Hepatocyte (in vitro differentiated cells): Measurements from ENCODE around the gene PCNX3. TPM values are rescaled to one million over a fixed set of nuclear protein-coding genes. Genes with fewer than 3 reads are reported as not detected.

Experiments
- DNase-seq: peaks from one replicate; pipeline ENCODE4 v3.0.0-alpha.2; 2016; ENCODE audit warnings: low spot score
- H2AFZ ChIP-seq: fragments of 200-600 bp; sonication (generic); 2 replicates; pipeline ENCODE4 v1.6.0; 2016; ENCODE audit warnings: antibody characterized with exemption, mild to moderate bottlenecking
- H3K27ac ChIP-seq: fragments of 200-600 bp; sonication (generic); 2 replicates; pipeline ENCODE4 v1.5.1; 2016; ENCODE audit warnings: mild to moderate bottlenecking
- H3K27me3 ChIP-seq: fragments of 200-600 bp; sonication (generic); 2 replicates; pipeline ENCODE4 v1.6.1; 2016
- H3K36me3 ChIP-seq: fragments of 200-600 bp; sonication (generic); replicated peaks from 2 replicates; pipeline ENCODE4 v1.5.1; 2016; ENCODE audit warnings: low read depth; ENCODE audit not compliant: insufficient read depth
- H3K4me1 ChIP-seq: fragments of 200-600 bp; sonication (generic); 2 replicates; pipeline ENCODE4 v1.5.1; 2016; ENCODE audit warnings: mild to moderate bottlenecking, moderate library complexity; ENCODE audit not compliant: insufficient read depth
- H3K4me2 ChIP-seq: fragments of 200-600 bp; sonication (generic); 2 replicates; pipeline ENCODE4 v1.6.0; 2016
- H3K4me3 ChIP-seq: fragments of 200-600 bp; sonication (generic); 2 replicates; pipeline ENCODE4 v1.5.1; 2016; ENCODE audit warnings: mild to moderate bottlenecking
- H3K79me2 ChIP-seq: fragments of 200-600 bp; sonication (generic); 2 replicates; pipeline ENCODE4 v1.6.0; 2017; ENCODE audit warnings: mild to moderate bottlenecking
- H3K9me2 ChIP-seq: fragments of 200-600 bp; sonication (generic); replicated peaks from 2 replicates; pipeline ENCODE4 v1.6.0; 2017; ENCODE audit warnings: mild to moderate bottlenecking; ENCODE audit not compliant: insufficient read depth
- H3K9me3 ChIP-seq: fragments of 200-600 bp; sonication (generic); 2 replicates; pipeline ENCODE4 v1.5.1; 2016; ENCODE audit warnings: low read depth, mild to moderate bottlenecking
- H4K20me1 ChIP-seq: fragments of 200-600 bp; sonication (generic); 2 replicates; pipeline ENCODE4 v1.6.0; 2016; ENCODE audit warnings: mild to moderate bottlenecking; ENCODE audit not compliant: insufficient read depth, poor library complexity, severe bottlenecking
- EZH2 ChIP-seq: fragments of 200-600 bp; sonication (generic); IDR thresholded peaks from 2 replicates; pipeline ENCODE4 v1.6.1; 2016; ENCODE audit warnings: antibody characterized with exemption, mild to moderate bottlenecking, borderline replicate concordance
- EZH2phosphoT487 ChIP-seq: fragments of 200-600 bp; sonication (generic); IDR thresholded peaks from one replicate; pipeline ENCODE4 v1.6.1; 2018; ENCODE audit warnings: antibody characterized with exemption, mild to moderate bottlenecking, low read depth, moderate library complexity; ENCODE audit not compliant: unreplicated experiment, severe bottlenecking
- WGBS: methylation state at CpG from one replicate; pipeline ENCODE4 v1.1.6; 2016; ENCODE audit warnings: low lambda C conversion rate; ENCODE audit errors: missing lambda C conversion rate; 5-methylcytosine and 5-hydroxymethylcytosine counted together
- polyA plus RNA-seq: library from polyadenylated mRNA; unstranded; fragments of >200 nt; fragmentation: Nextera tagmentation; extraction: Ambion mirVana; gene quantifications from 2 replicates; pipeline ENCODE4 v1.2.1, GENCODE V29; 2016
- total RNA-seq: library from RNA; depleted of rRNA; stranded (reverse); fragments of >200 nt; gene quantifications from 2 replicates; pipeline ENCODE4 v1.2.3, GENCODE V29; 2014
- TF ChIP-seq, protein P1 (sequence below): fragments of 200-600 bp; sonication (generic); IDR thresholded peaks from 2 replicates; pipeline ENCODE4 v1.5.1; 2016; ENCODE audit warnings: antibody characterized with exemption, mild to moderate bottlenecking; ENCODE audit not compliant: poor library complexity

PCNX3 gene
- total and polyA plus RNA-seq, 2 experiments from 2014 or later, result 20.0 to 27.4 TPM

DNA sequence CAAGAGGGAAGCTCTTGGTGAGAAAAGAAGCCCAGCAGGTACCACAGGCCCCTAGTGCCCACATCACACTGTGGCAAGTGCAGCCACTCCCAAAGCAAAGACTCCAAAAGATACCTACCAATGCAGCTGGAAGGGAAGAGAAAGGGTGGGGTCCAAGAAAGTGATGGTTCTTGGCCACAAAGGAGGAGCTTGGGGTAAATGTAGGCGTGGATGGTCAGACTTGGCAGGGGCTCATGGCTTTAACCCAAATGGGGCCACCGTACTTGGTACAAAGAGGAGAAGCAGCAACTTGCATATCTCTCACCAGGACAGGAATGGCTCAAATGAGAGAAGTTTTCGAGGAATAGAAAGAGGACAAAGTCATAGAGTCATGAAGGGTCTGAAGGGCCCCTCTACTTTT lies 6.3 kb upstream of the PCNX3 start:
- Histone ChIP-seq H2AFZ (no peak overlapping the region), H3K27ac (no peak overlapping the region), H3K36me3 (no peaks in the 10 kb centered on the region), H3K79me2 (peaks cover 53% of the 10 kb centered on the region), H3K9me2 (no peaks in the 10 kb centered on the region), H3K4me2 (no peak overlapping the region), H4K20me1 (peaks cover 56% of the 10 kb centered on the region), H3K27me3 (no peaks in the 10 kb centered on the region), H3K4me3 (no peak overlapping the region), H3K9me3 (no peaks in the 10 kb centered on the region), H3K4me1 (peaks cover 30% of the 10 kb centered on the region)
- TF ChIP-seq EZH2 (no peak), EZH2phosphoT487 (no peak)
- TF ChIP-seq, protein P1, sequence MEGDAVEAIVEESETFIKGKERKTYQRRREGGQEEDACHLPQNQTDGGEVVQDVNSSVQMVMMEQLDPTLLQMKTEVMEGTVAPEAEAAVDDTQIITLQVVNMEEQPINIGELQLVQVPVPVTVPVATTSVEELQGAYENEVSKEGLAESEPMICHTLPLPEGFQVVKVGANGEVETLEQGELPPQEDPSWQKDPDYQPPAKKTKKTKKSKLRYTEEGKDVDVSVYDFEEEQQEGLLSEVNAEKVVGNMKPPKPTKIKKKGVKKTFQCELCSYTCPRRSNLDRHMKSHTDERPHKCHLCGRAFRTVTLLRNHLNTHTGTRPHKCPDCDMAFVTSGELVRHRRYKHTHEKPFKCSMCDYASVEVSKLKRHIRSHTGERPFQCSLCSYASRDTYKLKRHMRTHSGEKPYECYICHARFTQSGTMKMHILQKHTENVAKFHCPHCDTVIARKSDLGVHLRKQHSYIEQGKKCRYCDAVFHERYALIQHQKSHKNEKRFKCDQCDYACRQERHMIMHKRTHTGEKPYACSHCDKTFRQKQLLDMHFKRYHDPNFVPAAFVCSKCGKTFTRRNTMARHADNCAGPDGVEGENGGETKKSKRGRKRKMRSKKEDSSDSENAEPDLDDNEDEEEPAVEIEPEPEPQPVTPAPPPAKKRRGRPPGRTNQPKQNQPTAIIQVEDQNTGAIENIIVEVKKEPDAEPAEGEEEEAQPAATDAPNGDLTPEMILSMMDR, result no peak
- 93% methylated on average over 3 of the region's 3 CpGs for whole genome bisulfite sequencing
- no peak for DNase-seq

- no peaks in the 10 kb centered on the region for H3K9me3 ChIP-seq
- H4K20me1 ChIP-seq, result peaks cover 56% of the 10 kb centered on the region
- no peaks in the 10 kb centered on the region for H3K36me3 ChIP-seq
- no peak overlapping the region for H3K4me2 ChIP-seq
- peaks cover 56% of the 10 kb centered on the region for H3K79me2 ChIP-seq
- TF ChIP-seq EZH2 (no peak), EZH2phosphoT487 (no peak)
- TF ChIP-seq, protein P1, result no peak
- no peak overlapping the region for H3K4me3 ChIP-seq
- no peak overlapping the region for H2AFZ ChIP-seq
- 95% methylated on average over 3 of the region's 5 CpGs for WGBS
- DNase-seq, result no peak
- peaks cover 30% of the 10 kb centered on the region for H3K4me1 ChIP-seq
- H3K9me2 ChIP-seq, result no peaks in the 10 kb centered on the region
- H3K27me3 ChIP-seq, result no peaks in the 10 kb centered on the region
- H3K27ac ChIP-seq, result no peak overlapping the region
Observed at GRCh38 chr11:65609665-65610064, 5.9 kb upstream of the PCNX3 start.

DNA sequence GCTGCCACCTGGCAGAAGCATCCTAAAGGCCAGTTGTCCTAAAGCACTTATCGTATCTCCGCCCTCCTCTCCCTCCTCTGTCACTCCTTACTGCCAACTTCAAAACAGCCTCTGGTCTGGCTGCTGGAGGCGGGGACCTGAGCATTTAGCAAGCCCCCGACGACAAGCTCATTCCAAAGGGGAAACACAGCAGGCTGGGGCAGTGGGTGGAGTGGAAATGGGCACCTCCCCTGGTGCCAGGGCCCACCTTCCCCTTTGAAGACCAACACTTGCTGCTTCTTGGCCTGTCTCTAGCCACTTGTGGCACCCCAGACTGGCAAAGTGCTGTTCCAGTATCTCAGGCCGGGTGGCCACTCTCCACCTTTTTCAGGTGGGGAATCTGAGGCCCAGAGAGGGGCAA lies 5.2 kb upstream of the PCNX3 start:
- Histone ChIP-seq H2AFZ (no peak overlapping the region), H3K36me3 (no peaks in the 10 kb centered on the region), H3K9me3 (no peaks in the 10 kb centered on the region), H3K27ac (no peak overlapping the region), H3K4me1 (peaks cover 30% of the 10 kb centered on the region), H4K20me1 (peaks cover 56% of the 10 kb centered on the region), H3K4me3 (no peak overlapping the region), H3K9me2 (no peaks in the 10 kb centered on the region), H3K79me2 (peaks cover 57% of the 10 kb centered on the region), H3K4me2 (no peak overlapping the region), H3K27me3 (no peaks in the 10 kb centered on the region)
- DNase-seq, result no peak
- TF ChIP-seq, protein P1, result no peak
- no peak for TF ChIP-seq EZH2
- no peak for TF ChIP-seq EZH2phosphoT487
- 84% methylated on average over 6 of the region's 6 CpGs for WGBS
